Astrocyte of the cerebellum (primary cell): ENCODE measurements around the gene PDS5B.

Experiments
- DNase-seq: peaks from one replicate; pipeline ENCODE4 v3.0.0-alpha.2; 2011; ENCODE audit warnings: low read depth
- H3K4me3 ChIP-seq: 2 replicates; pipeline ENCODE4 v1.5.1; 2011; ENCODE audit warnings: mild to moderate bottlenecking, low read depth, low read length, moderate library complexity
- in situ Hi-C: cut with HindIII; loops from 2 replicates; pipeline ENCODE4 v1.10.0; 2017; ENCODE audit warnings: low sequenced_read_pairs
- TF ChIP-seq, protein P1 (sequence below): IDR thresholded peaks from 2 replicates; pipeline ENCODE4 v1.5.1; 2012; ENCODE audit warnings: low read length, low read depth, moderate library complexity, mild to moderate bottlenecking; ENCODE audit errors: missing control alignments

The PDS5B gene

DNA sequence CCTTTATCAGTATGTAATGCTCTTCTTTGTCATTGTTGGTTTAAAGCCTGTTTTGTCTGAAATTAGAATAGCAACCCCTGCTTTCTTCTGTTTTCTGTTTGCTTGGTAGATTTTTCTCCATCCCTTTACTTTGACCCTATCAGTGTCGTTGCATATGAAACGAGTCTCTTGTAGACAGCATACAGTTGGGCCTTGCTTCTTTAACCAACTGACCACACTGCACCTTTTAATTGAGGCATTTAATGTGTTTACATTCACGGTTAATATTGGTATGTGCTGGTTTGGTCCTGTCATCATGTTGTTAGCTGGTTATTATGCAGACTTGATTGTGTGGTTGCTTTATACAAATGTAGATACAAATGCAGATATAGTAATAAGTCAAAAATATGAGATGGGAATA lies 71.1 kb downstream of the PDS5B start:
- H3K4me3 ChIP-seq: no peak overlapping the region
- TF ChIP-seq, protein P1, sequence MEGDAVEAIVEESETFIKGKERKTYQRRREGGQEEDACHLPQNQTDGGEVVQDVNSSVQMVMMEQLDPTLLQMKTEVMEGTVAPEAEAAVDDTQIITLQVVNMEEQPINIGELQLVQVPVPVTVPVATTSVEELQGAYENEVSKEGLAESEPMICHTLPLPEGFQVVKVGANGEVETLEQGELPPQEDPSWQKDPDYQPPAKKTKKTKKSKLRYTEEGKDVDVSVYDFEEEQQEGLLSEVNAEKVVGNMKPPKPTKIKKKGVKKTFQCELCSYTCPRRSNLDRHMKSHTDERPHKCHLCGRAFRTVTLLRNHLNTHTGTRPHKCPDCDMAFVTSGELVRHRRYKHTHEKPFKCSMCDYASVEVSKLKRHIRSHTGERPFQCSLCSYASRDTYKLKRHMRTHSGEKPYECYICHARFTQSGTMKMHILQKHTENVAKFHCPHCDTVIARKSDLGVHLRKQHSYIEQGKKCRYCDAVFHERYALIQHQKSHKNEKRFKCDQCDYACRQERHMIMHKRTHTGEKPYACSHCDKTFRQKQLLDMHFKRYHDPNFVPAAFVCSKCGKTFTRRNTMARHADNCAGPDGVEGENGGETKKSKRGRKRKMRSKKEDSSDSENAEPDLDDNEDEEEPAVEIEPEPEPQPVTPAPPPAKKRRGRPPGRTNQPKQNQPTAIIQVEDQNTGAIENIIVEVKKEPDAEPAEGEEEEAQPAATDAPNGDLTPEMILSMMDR: no peak
- in situ Hi-C loops: no loop called here
- no peak for DNase-seq

DNA sequence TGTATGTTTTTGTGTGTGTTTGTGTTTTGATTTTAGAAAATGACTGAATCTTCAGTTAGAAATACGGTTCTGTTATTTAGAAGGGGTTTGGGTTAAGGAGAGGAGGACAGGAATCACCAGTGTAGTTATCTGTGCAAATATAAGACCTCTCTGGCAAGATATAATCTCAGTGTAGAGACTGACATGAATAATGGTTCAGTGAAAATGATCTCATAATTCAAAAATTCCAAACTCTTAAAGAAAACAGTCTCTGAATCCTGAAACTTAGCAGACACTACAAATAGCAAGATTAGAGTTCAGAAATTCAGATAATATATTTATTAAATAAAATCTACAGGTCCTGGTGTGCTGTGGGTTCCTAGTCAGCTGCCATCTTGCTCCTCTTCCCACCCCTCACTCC lies 73.5 kb downstream of the PDS5B start:
- DNase-seq: no peak
- no peak overlapping the region for H3K4me3 ChIP-seq
- TF ChIP-seq, protein P1: no peak
- in situ Hi-C loops: no loop called here

DNA sequence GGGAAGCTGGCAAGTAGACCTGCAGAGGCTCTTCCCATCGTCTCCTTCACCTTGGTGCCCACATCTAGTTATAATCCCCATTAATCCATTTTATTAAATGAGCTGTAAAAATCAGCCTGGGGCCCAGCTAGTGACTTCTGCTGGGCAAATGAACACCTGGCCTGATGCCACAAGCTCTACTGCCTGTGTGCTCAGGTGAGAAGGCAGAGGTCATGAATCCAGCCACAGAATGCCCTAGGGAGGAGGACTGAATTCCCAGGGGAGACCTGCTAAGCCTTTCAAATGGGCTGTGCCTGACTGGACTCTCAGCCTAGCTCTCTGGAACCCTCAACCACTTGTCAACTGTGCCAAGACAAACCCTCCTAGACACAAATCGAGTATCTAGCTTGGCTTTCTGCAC lies 74.0 kb downstream of the PDS5B start:
- no peak for DNase-seq
- H3K4me3 ChIP-seq: no peak overlapping the region
- in situ Hi-C loops: no loop called here
- TF ChIP-seq, protein P1: no peak

DNA sequence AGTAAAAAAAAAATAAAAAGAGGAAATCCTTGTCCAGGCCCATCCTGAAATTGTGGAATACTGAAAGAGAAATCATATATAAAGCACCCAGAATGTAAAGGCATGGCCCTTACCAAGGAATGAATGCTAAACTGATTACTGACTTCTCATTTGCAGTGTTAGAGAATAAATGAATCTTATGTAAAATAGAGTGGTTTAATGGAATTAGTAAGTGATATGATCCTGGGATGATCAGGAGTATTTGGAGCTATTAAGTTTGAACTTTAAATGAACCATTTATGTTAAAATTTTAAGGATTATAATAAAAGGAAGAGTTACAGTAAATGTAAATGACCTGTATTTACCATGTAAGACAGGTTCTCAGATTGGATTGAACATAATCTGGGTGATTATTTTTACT lies 75.4 kb downstream of the PDS5B start:
- in situ Hi-C loops: no loop called here
- DNase-seq: no peak
- TF ChIP-seq, protein P1: no peak
- H3K4me3 ChIP-seq: no peak overlapping the region

DNA sequence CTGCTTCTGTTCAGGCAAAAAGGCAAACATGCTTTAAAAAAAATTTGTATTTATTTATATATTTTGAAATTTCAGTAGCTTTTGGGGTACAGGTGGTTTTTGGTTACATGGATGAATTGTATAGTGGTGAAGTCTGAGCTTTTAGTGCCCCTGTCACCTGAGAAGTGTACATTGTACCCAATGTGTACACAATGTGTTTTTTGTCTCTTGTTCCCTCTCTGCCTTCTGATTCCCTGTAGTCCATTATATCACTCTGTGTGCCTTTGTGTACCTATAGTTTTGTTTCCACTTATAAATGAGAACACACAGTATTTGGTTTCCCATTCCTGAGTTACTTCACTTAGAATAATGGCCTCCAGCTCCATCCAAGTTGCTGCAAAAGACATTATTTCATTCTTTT lies 77.4 kb downstream of the PDS5B start:
- TF ChIP-seq, protein P1: no peak
- H3K4me3 ChIP-seq: no peak overlapping the region
- in situ Hi-C loops: no loop called here
- DNase-seq: no peak

DNA sequence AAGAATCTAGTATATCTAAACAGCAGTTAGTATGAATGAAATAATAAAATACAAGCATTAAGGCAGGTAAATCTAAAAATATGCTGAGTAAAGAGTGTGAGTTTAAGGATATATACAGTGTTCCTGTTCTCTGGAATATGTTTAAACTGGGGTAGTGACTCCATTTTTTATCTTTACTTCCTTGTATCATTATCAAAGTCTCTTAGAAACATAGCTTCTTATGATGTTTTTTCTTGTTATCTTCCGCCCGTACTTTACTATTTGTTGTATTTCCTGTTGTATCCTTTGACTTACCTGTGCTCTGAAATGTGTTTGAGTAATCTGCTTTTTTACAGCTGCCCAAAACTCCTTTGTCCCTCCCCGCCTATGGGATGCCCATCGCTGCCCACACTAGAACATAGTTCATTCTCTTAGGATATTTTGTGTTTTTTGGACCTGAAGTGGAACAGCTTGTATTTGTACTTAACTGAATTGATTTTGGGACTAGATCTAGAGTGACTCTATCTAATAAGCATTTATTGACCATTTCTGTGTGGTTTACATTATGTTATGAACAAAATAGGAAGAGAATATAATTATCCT lies 80.8 kb downstream of the PDS5B start:
- in situ Hi-C loops: no loop called here
- H3K4me3 ChIP-seq: no peak overlapping the region
- no peak for DNase-seq
- TF ChIP-seq, protein P1: no peak
